Measurements from ENCODE around the gene RPS26.

- TF ChIP-seq CTCF (IDR thresholded peaks at IDR 0.05; ENCODE audit: low read length) (no peak), EZH2phosphoT487 (IDR thresholded peaks at IDR 0.05; ENCODE audit: low read length) (no peak), EZH2 (optimal IDR thresholded peaks at IDR 0.05; ENCODE audit: low read depth, low read length) (no peak)
These were observed 20.3 kb downstream of the RPS26 start for GRCh38 chr12:56061982-56062381.

Data from MM.1S (cell line).